ENCODE data around the gene KIF26A.

DNA sequence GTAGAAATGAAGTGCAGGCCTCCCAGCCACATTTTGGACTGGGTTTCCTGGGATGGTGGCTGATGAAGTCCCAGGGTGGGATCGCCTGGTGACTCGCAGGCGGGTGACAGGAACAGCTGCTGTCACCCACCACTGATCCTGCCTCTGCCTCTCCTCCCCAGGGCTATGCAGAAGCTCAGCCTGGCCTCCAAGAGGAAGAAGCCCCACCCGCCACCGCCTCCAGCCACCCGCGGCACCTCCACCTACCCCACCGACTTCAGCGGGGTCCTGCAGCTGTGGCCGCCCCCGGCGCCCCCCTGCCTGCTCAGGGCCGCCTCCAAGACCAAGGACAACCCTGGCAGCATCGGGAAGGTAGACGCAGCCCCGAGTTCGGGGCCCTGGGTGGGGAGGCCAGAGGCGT is 28.3 kb downstream of the KIF26A start:
- TF ChIP-seq, protein P1, sequence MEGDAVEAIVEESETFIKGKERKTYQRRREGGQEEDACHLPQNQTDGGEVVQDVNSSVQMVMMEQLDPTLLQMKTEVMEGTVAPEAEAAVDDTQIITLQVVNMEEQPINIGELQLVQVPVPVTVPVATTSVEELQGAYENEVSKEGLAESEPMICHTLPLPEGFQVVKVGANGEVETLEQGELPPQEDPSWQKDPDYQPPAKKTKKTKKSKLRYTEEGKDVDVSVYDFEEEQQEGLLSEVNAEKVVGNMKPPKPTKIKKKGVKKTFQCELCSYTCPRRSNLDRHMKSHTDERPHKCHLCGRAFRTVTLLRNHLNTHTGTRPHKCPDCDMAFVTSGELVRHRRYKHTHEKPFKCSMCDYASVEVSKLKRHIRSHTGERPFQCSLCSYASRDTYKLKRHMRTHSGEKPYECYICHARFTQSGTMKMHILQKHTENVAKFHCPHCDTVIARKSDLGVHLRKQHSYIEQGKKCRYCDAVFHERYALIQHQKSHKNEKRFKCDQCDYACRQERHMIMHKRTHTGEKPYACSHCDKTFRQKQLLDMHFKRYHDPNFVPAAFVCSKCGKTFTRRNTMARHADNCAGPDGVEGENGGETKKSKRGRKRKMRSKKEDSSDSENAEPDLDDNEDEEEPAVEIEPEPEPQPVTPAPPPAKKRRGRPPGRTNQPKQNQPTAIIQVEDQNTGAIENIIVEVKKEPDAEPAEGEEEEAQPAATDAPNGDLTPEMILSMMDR (IDR thresholded peaks at IDR 0.05), result no peak
- TF ChIP-seq POLR2AphosphoS5 (IDR thresholded peaks at IDR 0.05), result no peak
